GM18507 (cell line): ENCODE measurements around the gene UNC119B.

Experiments
- DNase-seq: peaks from one replicate; pipeline ENCODE4 v3.0.0; 2011; ENCODE audit warnings: low read depth; ENCODE audit not compliant: insufficient read length; ENCODE audit errors: extremely low spot score
- FAIRE-seq: peaks from 2 replicates; lab custom pipeline; 2011; peaks lifted over from hg19 to GRCh38; lab: Jason Lieb, UNC

UNC119B gene

DNA sequence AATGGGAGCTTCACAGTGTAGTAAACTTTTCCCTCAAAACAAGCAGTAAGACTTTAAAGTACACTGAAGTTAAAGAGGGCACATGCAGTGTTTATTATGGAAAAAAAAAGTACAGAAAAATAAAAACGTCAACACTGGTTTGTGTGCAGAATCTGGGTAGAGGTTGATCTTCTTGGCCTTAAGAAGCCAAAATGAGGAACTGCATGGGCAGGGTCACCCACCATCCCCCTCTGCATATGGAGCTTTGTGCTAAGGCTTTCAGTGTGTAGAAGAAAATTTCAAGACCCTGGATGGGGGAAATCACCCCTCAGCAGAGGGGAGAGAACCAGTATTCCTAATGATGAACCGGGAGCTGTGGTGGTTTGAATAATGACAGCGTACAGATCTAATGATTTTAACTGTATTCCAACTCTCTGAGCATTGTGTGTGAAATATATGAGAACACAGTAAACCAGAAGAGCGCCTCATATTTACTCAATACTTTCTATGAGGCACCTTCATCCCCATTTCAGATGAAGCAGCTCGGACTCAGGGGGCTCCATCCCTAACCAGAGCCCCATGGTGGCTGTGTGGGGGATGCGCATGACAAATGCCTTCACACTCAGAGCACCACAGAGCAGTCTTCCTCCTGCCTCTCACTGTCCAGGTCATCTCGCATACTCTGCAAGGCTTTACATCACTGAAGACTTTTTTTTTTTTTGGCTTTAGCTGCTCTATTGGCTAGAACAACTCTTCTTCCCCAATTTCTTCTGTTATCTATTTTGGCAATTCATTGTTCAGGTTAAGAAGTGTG, 48.7 kb downstream of the UNC119B start:
- DNase-seq, result no peak
- FAIRE-seq, result no peak

DNA sequence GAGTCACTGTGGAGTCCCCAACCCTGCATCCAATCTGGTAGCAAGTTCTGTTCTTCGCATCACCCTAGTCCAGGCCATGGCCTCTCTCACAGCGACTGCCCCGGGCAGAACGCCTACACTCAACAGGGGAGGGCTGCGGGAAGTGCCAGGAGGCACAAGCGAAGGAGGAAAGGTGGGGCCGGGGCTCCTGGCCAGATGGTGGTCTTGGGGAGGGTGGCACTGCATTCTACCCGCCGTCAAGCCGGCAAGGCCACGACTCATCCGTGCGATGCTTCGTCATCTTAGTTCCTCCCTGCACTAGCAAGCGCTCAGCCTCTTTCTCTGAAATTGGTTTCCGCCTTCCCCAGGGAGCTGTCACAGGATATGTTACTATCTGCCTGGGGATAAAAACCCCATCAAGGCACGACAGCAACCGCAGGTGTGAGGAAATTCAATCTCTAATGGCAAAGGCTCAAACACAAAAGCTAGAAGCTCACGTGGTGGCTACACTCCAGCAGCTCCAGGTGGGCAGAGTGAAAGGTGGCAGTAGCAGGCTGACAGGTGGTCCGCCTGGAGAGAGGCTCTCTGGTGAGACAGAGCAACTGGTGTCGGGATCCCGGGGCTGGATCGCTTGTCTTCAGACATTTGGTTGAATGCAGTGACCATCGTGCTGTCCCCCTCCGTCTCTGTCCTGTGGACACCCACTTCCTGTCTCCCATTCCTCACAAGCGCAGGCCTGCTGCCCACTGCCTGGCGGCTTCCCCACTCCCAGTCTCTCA, 49.5 kb downstream of the UNC119B start:
- FAIRE-seq, result no peak
- DNase-seq, result no peak

DNA sequence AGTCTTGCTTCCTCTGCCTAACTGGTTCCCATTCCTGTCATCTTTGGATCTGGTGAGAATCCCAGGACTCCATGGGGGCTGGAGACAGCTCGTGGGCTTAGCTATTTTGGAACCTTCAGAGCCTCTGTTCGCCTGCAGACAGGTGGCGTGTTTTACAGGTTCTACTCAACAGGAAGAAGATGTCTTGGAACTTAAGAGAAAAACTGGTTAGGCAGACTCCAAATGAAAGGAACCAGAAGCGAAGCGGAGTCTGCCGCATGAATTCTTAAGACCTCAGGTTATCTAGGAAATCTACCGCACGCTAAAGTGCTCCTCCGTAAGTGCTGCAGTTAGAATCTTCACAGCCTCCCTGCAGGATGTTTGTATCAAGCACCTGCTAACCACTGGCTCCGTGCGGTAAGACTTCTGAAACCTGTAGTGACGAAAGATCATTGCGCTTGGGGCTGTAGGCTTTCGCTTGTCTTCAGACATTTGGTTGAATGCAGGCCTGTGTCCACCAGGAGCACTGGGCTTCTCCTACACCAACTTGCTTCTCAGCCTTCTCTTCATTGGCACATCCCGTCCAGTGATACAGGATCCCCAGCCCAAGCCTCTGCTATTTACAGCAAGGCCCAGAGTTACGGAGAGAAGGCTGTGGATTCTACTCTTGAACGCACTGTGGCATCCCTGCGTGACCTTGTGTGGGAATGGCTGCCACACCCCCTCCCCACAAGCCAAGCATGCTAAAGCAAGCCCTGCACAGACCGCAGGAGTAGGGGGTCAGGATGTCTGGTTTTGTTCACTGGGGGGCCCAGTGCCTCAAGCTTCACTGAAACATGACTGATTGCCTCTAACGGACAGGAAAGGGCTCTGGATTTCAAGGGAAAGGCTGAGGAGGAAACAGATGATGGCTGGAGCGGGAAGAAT, 50.3 kb downstream of the UNC119B start:
- DNase-seq (no peak), FAIRE-seq (no peak)

- no peak for FAIRE-seq
Observed at GRCh38 chr12:120761519-120761934, 51.3 kb downstream of the UNC119B start.

GRCh38 chr12:120762086-120762485, 51.8 kb downstream of the UNC119B start:
- FAIRE-seq, result no peak
- no peak for DNase-seq

More at GRCh38 chr12:120761519-120761934, 51.3 kb downstream of the UNC119B start:
- DNase-seq, result no peak

- DNase-seq (no peak), FAIRE-seq (no peak)
Observed at GRCh38 chr12:120763250-120763649, 53.0 kb downstream of the UNC119B start.

- no peak for FAIRE-seq
- no peak for DNase-seq
Observed at GRCh38 chr12:120764816-120765215, 54.6 kb downstream of the UNC119B start.

- FAIRE-seq (no peak), DNase-seq (no peak)
Observed at GRCh38 chr12:120766566-120766965, 56.3 kb downstream of the UNC119B start.

DNA sequence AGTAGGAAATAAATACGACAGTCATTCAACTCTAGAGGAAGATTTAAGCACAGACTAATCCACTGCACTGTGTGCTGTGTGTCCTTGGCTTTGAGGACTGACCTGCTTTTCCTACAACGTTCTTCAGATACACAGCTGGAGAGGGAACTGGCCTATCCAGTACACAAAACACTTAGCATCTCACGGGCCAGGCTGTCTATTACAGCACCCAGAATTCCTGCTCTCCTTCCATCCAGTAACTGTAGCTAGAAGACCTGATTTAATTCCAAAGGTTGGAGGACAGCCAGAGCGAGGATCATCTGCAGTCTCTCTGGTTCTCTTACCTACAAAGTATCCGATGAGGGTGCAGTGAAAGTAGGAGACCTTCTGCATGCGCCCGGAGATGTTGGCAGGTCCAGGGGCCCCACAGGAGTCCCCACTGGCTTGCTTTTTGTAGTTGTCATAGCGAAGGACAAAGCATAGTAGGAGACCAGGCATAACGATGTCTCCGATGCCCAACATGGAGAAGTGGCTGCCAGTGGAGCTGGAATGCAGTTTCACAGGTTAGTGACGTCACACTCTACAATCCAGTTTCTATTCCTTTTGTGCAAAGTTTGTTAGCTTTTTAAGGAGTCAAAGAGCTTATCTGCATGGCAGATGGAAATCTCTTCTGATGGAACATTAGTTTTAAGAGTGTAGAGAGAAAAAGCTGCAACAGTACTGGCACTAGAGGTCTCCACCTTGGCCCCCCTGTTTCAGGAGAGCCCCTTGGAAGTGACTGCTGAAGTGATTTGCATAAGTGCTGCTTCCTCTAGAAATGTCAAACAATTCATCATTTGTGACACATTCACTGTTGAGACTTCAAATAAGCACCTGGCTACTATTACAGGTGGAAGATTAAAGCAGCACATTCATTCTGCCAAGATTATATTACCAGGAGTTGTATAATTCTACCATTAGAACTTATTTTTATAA, 57.1 kb downstream of the UNC119B start:
- FAIRE-seq, result no peak
- DNase-seq, result no peak

DNA sequence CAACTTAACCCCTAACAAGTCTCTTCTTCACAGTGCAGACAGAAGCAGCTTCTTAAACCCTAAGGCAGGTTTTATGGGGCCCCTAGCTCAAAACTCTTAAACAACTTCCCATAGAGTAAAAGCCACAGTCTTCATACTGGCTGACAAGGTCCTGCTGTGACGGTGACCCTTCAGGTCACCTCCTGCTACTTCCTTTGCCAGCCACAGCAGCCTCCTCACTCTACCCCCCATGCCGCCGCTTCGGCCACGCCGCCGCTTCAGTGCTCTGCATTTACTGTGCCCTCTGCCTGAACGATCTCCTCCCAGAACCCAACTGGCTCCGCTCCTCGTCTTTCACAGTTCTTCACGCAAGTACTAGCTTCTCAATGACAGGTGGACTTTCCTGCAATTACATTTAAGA, 60.8 kb downstream of the UNC119B start:
- DNase-seq (no peak), FAIRE-seq (no peak)
